ENCODE measurements around the gene DNAJC18.

Gene DNAJC18

GRCh38 chr5:139439013-139439903, at the start of gene DNAJC18:
TSS of gene DNAJC18 (minus strand) at chr5:139439525. CDS start at chr5:139439445, 80 bp downstream.
- POLR2A ChIA-PET, result interaction anchor here (0.5 to 1.9 kb wide), 26 partner anchors 9 to 241 kb away, joined by 3 to 21 read pairs (median 4); partner anchors contain the start of genes MATR3, SIL1, SMIM33 and SPATA24
- H3K36me3 ChIP-seq (ENCODE audit: control insufficient read depth in 2 of 2, insufficient read depth in 1 of 2, low read length in 2 of 2), result peaks cover 24 to 25% of the 10 kb centered on the region in 2 experiments
- no peaks in the 10 kb centered on the region for H3K9me3 ChIP-seq (ENCODE audit: control insufficient read depth, insufficient read depth, low read depth, low read length)
- peaks cover 9% of the 10 kb centered on the region for H3K4me1 ChIP-seq (ENCODE audit: control insufficient read depth, insufficient read depth, low read length)
- H3K4me3 ChIP-seq (ENCODE audit: low read depth, low read length), result peak within 1 kb of the TSS; percentile 80
- CTCF ChIA-PET, result interaction anchor here (0.6 to 4.2 kb wide), 5 partner anchors 9 to 1576 kb away, joined by 3 to 28 read pairs (median 6); no protein-coding TSS in a partner anchor
- H3K27ac ChIP-seq (ENCODE audit: extremely low read depth, low read depth, low read length), result peak within 1 kb of the TSS; percentile 88
- no peak for TF ChIP-seq INSM2 (tag by site-specific recombination; IDR thresholded peaks at IDR 0.05)
- no peak for TF ChIP-seq ZNF302 (tag by site-specific recombination; IDR thresholded peaks at IDR 0.05; ENCODE audit: low read depth)
- TF ChIP-seq ZNF624 (tag by site-specific recombination; IDR thresholded peaks at IDR 0.05), result no peak
- TF ChIP-seq ZBTB20 (tag by site-specific recombination; IDR thresholded peaks at IDR 0.05), result peak; percentile 86; the same call in 1 of the 2 replicates
- no peak for TF ChIP-seq PRDM6 (tag by site-specific recombination; IDR thresholded peaks at IDR 0.05)
- no peak for TF ChIP-seq ZNF266 (tag by site-specific recombination; IDR thresholded peaks at IDR 0.05; ENCODE audit: low read depth)
- TF ChIP-seq IKZF3 (tag by site-specific recombination; IDR thresholded peaks at IDR 0.05), result no peak
- TF ChIP-seq ZBTB17 (tag by site-specific recombination; IDR thresholded peaks at IDR 0.05), result peak; percentile 100
- no peak for TF ChIP-seq ZNF292 (tag by site-specific recombination; IDR thresholded peaks at IDR 0.05; ENCODE audit: borderline replicate concordance, low read depth)
- no peak for TF ChIP-seq SALL2 (tag by site-specific recombination; IDR thresholded peaks at IDR 0.05; ENCODE audit: borderline replicate concordance)
- TF ChIP-seq ZNF473 (tag by site-specific recombination; IDR thresholded peaks at IDR 0.05), result no peak
- no peak for TF ChIP-seq BCL6B (tag by site-specific recombination; IDR thresholded peaks at IDR 0.05)
- no peak for TF ChIP-seq ZNF26 (tag by site-specific recombination; IDR thresholded peaks at IDR 0.05)
- TF ChIP-seq ZNF670 (tag by site-specific recombination; IDR thresholded peaks at IDR 0.05; ENCODE audit: low read depth), result no peak
- TF ChIP-seq ZNF571 (tag by site-specific recombination; IDR thresholded peaks at IDR 0.05), result no peak
- peak; percentile 94 for TF ChIP-seq ZFHX2 (tag by site-specific recombination; conservative IDR thresholded peaks at IDR 0.05)
- TF ChIP-seq ZNF433 (tag by site-specific recombination; IDR thresholded peaks at IDR 0.05; ENCODE audit: low read depth), result no peak
- no peak for TF ChIP-seq ZNF792 (tag by site-specific recombination; IDR thresholded peaks at IDR 0.05)
- TF ChIP-seq ZNF830 (tag by site-specific recombination; IDR thresholded peaks at IDR 0.05; ENCODE audit: low read depth), result no peak
- TF ChIP-seq ZNF2 (tag by site-specific recombination; IDR thresholded peaks at IDR 0.05), result peak; percentile 96; the same call in 1 of the 2 replicates
- peak; percentile 91 for TF ChIP-seq GLIS1 (tag by site-specific recombination; IDR thresholded peaks at IDR 0.05)
- TF ChIP-seq KLF16 (tag by site-specific recombination; IDR thresholded peaks at IDR 0.05), result peak; percentile 98
- 0 out of 2 replicates have a peak, but pooled peaks have one; percentile 67 for TF ChIP-seq ZSCAN5A (tag by site-specific recombination; IDR thresholded peaks at IDR 0.05)
- no peak for TF ChIP-seq ZNF23 (tag by site-specific recombination; IDR thresholded peaks at IDR 0.05; ENCODE audit: borderline replicate concordance)
- TF ChIP-seq ZSCAN4 (tag by site-specific recombination; IDR thresholded peaks at IDR 0.05), result peak; percentile 44; the same call in 1 of the 2 replicates
- TF ChIP-seq ZNF274 (IDR thresholded peaks at IDR 0.05; ENCODE audit: low read length), result no peak
- no peak for TF ChIP-seq ZNF274 (tag by site-specific recombination; IDR thresholded peaks at IDR 0.05; ENCODE audit: borderline replicate concordance)
- TF ChIP-seq SP2 (tag by site-specific recombination; IDR thresholded peaks at IDR 0.05), result peak; percentile 41; the same call in 1 of the 2 replicates
- no peak for TF ChIP-seq ZNF404 (tag by site-specific recombination; IDR thresholded peaks at IDR 0.05)

All from HEK293 (cell line).